Peyer's patch (tissue), 4 donors: Measurements from ENCODE around the gene RPL38.

ENCODE experiments used
- CTCF ChIP-seq, 6 experiments: fragments of 450-650 bp in 4 of 6; fragments of 200-600 bp in 2 of 6; sonication (generic) in 1 of 6; IDR thresholded peaks; one replicate each; pipeline ENCODE4 v1.5.1; 2017 to 2019; ENCODE audit warnings: antibody characterized with exemption in 6 of 6, mild to moderate bottlenecking in 3 of 6, moderate library complexity in 1 of 6
- POLR2A ChIP-seq, 2 donors: fragments of 450-650 bp; IDR thresholded peaks; one replicate each; pipeline ENCODE4 v1.5.1; 2017; ENCODE audit warnings: antibody characterized with exemption in 2 of 2, mild to moderate bottlenecking in 2 of 2, moderate library complexity in 2 of 2

DNA sequence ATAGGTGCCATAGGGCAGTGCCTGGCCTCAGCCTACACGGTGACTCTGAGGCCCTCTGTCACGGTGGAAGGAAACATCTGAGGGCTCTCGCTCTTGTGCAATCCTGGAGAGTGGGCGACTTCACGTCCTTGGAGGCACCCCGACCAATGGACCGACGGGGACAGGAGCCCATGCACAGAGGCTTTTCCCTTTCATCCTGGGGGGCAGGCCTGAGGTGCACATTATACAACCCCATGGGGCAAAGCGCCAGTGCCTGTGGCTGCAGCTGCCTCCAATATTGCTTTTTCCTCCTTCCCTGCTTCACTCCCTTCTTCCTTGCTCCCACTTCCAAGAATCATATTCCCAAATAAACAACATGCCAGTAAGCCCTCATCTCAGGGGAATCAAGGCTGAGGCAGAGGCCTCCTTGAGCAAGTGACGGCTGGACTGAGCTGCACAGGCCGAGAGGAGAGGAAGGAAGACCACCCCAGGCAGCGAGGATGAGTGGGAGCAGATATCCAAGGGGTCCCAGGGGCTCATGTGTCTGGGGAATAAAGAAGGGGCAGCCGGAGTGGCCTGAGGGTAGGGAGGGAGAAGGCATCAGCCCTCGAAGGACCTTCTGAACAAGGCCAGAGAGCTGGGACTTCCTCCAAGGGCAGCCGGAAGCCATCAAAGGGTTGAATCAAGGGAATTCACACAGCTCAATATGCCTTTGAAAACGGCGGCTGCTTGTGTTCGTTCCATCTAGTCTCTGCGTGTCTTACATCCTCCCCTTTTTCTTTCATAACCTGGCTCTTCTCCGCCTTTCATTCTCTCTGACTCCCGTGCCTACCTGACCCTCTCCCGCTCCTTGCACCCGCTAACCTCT lies 42.6 kb upstream of the RPL38 start:
- no peak for TF ChIP-seq POLR2A (IDR thresholded peaks at IDR 0.05)
- TF ChIP-seq CTCF (IDR thresholded peaks at IDR 0.05) = no peak
